Esophagus squamous epithelium (tissue), 5 donors: ENCODE results near the gene DNAJB8. TPM values are rescaled to one million over a fixed set of nuclear protein-coding genes. Genes with fewer than 3 reads are reported as not detected.

ENCODE experiments used
- DNase-seq: peaks from one replicate; lab custom pipeline; 2025; lab: John Stamatoyannopoulos, UW
- H3K27ac ChIP-seq, 4 donors: fragments of 200-600 bp; sonication (generic); one replicate each; pipeline ENCODE4 v1.5.1; 2016 to 2019; ENCODE audit warnings: mild to moderate bottlenecking in 1 of 4
- H3K27me3 ChIP-seq, 4 donors: fragments of 200-600 bp; sonication (generic); 1 replicate in 3 of 4; 2 replicates in 1 of 4; pipeline versions ENCODE4 v1.5.1 to v1.6.0; 2017 to 2021; ENCODE audit warnings: antibody characterized with exemption in 1 of 4
- H3K36me3 ChIP-seq, 3 donors: fragments of 200-600 bp; sonication (generic); one replicate each; pipeline ENCODE4 v1.5.1; 2016 to 2019
- H3K4me1 ChIP-seq, 3 donors: fragments of 200-600 bp; sonication (generic); one replicate each; pipeline ENCODE4 v1.5.1; 2017 to 2019
- H3K4me3 ChIP-seq, 4 donors: fragments of 200-600 bp; sonication (generic); 1 replicate in 3 of 4; 2 replicates in 1 of 4; pipeline ENCODE4 v1.5.1; 2016 to 2019; ENCODE audit warnings: mild to moderate bottlenecking in 2 of 4, moderate library complexity in 1 of 4
- H3K9me3 ChIP-seq, 3 donors: fragments of 200-600 bp; sonication (generic); one replicate each; pipeline ENCODE4 v1.5.1; 2016 to 2019
- POLR2A ChIP-seq, 4 donors: fragments of 450-650 bp; IDR thresholded peaks; one replicate each; pipeline ENCODE4 v1.6.1; 2017; ENCODE audit warnings: antibody characterized with exemption in 4 of 4, mild to moderate bottlenecking in 4 of 4, moderate library complexity in 3 of 4
- WGBS, 2 donors: methylation state at CpG; one replicate each; pipeline ENCODE4 v1.1.5; 2018; 5-methylcytosine and 5-hydroxymethylcytosine counted together
- intact Hi-C: fragments of 100-400 bp; cut with DNase I; formaldehyde crosslinking; loops from one replicate; pipeline ENCODE4 v1.15.0; 2022
- total RNA-seq, 4 donors: library from RNA; depleted of rRNA; stranded (reverse); fragments of >200 nt; gene quantifications; one replicate each; pipeline ENCODE4 v1.1.0, GENCODE V29; 2016
- TF ChIP-seq, protein P1 (sequence below), 6 experiments: fragments of 450-650 bp in 4 of 6; fragments of 200-600 bp in 2 of 6; sonication (generic) in 2 of 6; IDR thresholded peaks; one replicate each; pipeline ENCODE4 v1.5.1; 2016 to 2019; ENCODE audit warnings: antibody characterized with exemption in 6 of 6, mild to moderate bottlenecking in 4 of 6, moderate library complexity in 4 of 6
- donor health status: DM: yes; HTN: yes; CAD: no.

The DNAJB8 gene
- total RNA-seq, 4 donors from 2014 or later, result not detected

DNA sequence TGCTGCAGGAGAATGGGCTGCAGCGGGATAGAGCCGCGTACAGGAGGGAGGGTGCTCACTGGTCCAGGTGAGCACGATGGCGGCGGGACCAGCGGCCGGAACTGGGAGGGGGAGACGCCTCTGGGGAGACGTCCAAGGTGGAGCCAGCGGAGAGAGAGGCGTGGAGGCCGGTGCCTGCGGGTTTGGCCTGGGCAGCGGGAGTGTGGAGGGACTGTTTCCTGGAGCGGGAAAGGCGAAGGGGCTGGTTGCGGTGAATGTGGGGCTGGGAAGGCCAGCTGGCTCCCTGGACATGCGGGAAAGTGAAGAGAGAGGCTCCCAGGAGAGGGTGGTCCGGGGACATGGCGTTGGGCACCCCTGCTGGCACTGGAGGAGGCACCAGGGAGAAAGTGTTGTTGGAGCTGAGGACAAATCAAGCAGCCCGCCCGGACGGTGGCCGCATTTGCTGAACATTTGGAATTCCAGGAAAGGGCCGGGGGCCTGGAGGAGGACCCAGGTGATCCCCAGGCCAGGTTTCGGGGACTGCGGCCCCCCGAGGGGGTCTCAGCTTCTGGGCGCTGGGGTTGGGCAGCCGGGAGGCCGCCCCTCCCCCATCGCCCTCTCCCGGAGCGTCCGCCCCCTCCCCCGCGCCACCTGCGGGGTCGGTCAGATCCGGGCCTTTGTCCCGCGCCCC is 34.3 kb downstream of the DNAJB8 start:
- Histone ChIP-seq H3K4me3 (peak overlapping the region in 3 of 4 donors; percentile 2 to 58 (median 40)), H3K27ac (no peak overlapping the region), H3K27me3 (peaks cover 7 to 96% (median 10%) of the 10 kb centered on the region in 4 donors), H3K4me1 (peaks cover 4 to 14% (median 11%) of the 10 kb centered on the region in 3 donors), H3K36me3 (no peaks in the 10 kb centered on the region), H3K9me3 (no peaks in the 10 kb centered on the region)
- TF ChIP-seq, protein P1, sequence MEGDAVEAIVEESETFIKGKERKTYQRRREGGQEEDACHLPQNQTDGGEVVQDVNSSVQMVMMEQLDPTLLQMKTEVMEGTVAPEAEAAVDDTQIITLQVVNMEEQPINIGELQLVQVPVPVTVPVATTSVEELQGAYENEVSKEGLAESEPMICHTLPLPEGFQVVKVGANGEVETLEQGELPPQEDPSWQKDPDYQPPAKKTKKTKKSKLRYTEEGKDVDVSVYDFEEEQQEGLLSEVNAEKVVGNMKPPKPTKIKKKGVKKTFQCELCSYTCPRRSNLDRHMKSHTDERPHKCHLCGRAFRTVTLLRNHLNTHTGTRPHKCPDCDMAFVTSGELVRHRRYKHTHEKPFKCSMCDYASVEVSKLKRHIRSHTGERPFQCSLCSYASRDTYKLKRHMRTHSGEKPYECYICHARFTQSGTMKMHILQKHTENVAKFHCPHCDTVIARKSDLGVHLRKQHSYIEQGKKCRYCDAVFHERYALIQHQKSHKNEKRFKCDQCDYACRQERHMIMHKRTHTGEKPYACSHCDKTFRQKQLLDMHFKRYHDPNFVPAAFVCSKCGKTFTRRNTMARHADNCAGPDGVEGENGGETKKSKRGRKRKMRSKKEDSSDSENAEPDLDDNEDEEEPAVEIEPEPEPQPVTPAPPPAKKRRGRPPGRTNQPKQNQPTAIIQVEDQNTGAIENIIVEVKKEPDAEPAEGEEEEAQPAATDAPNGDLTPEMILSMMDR (IDR thresholded peaks at IDR 0.05), result no peak
- no peak for TF ChIP-seq POLR2A (IDR thresholded peaks at IDR 0.05)
- DNase-seq, result no peak
- intact Hi-C loops, result loop anchor here (10.0 kb wide), 1 partner anchor 152 kb away; no protein-coding TSS in a partner anchor
- 1 to 14% methylated on average over 22 to 24 of the region's 43 CpGs for WGBS, 2 donors

DNA sequence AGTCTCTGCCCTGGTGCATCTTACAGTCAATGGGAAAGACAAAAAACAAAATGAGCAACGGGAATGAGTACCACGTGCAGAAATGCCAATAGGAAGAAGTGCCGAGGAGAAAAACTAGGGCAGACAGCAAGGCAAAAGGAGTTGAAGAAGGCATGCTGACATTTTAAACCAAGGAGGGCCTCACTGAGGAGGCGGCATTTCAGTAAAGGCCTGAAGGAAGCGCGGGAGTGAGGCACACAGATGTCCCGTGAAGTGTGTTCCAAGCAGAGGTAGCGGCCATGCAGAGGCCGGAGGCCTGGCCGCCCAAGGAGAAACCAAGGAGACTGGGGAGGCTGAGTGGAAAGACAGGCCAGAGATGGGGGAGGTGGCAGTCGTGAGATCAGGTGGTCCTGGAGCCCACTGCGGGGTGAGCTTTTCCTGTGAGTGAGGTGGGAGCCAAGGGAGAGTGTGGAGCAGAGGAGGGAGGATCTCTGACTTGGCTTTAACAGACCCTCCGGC is 34.8 kb downstream of the DNAJB8 start:
- Histone ChIP-seq H3K9me3 (no peaks in the 10 kb centered on the region), H3K27ac (no peak overlapping the region), H3K4me1 (peaks cover 4 to 14% (median 11%) of the 10 kb centered on the region in 3 donors), H3K4me3 (no peak overlapping the region), H3K36me3 (no peaks in the 10 kb centered on the region), H3K27me3 (peaks cover 7 to 98% (median 10%) of the 10 kb centered on the region in 4 donors)
- WGBS, 2 donors, result 64 to 73% methylated on average over 13 of the region's 13 CpGs
- intact Hi-C loops, result loop anchor here (10.0 kb wide), 1 partner anchor 153 kb away; no protein-coding TSS in a partner anchor
- TF ChIP-seq, protein P1 (IDR thresholded peaks at IDR 0.05), result no peak
- no peak for TF ChIP-seq POLR2A (IDR thresholded peaks at IDR 0.05)
- no peak for DNase-seq

DNA sequence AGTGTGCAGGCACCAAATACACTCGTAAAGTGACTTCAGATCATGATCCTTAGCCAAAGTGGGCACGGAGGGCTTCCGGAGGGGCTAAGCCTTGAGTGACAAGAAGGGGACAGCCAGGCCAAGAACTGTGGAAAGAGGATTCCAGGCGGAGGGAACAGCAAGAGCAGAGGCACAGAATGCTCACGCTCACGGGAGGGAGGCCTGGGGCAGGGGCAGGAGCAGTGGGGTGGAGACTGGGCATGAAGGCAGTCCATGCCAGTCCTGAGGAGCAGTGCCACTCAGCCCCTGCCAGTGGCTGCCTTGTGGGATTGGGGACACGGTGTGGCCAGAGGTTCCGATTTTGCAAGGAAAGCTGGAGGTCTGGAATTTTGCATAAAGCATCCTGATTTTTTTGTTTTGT is 36.0 kb downstream of the DNAJB8 start:
- Histone ChIP-seq H3K27me3 (peaks cover 7 to 99% (median 10%) of the 10 kb centered on the region in 4 donors), H3K4me1 (peaks cover 8 to 24% (median 18%) of the 10 kb centered on the region in 3 donors), H3K4me3 (no peak overlapping the region), H3K9me3 (no peaks in the 10 kb centered on the region), H3K27ac (no peak overlapping the region), H3K36me3 (no peaks in the 10 kb centered on the region)
- intact Hi-C loops, result loop anchor here (10.0 kb wide), 1 partner anchor 154 kb away; no protein-coding TSS in a partner anchor
- DNase-seq, result no peak
- TF ChIP-seq POLR2A (IDR thresholded peaks at IDR 0.05), result no peak
- TF ChIP-seq, protein P1 (IDR thresholded peaks at IDR 0.05), result no peak
- 59 to 74% methylated on average over 5 to 8 of the region's 8 CpGs for WGBS, 2 donors

DNA sequence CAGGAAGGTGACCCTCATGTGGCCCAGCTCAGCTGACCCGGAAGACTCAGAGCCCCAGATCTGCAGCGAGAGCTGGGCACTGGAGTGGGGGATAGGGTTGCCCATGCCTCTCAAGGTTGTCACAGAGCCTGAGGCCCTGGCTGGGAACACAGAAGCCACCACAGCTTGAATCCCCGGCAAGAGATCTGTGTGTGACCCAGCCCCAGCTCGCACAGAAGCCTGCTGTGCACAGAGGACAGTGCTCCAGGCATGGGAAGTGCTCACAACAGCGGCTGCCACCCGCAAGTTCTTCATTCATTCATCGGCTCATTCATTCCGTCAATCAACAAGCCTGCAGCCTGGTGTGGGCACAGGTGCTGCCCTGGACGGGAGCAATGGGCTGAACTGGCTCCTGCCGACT is 36.4 kb downstream of the DNAJB8 start:
- H3K27ac ChIP-seq, result no peak overlapping the region
- no peak for TF ChIP-seq POLR2A (IDR thresholded peaks at IDR 0.05)
- TF ChIP-seq, protein P1 (IDR thresholded peaks at IDR 0.05), result no peak
- no peak for DNase-seq
- H3K4me1 ChIP-seq, result peaks cover 8 to 24% (median 18%) of the 10 kb centered on the region in 3 donors
- intact Hi-C loops, result loop anchor here (10.0 kb wide), 1 partner anchor 154 kb away; no protein-coding TSS in a partner anchor
- no peak overlapping the region for H3K4me3 ChIP-seq
- no peaks in the 10 kb centered on the region for H3K9me3 ChIP-seq
- 45 to 73% methylated on average over 5 to 8 of the region's 10 CpGs for WGBS, 2 donors
- H3K27me3 ChIP-seq, result peaks cover 7 to 100% (median 10%) of the 10 kb centered on the region in 4 donors
- H3K36me3 ChIP-seq, result no peaks in the 10 kb centered on the region

DNA sequence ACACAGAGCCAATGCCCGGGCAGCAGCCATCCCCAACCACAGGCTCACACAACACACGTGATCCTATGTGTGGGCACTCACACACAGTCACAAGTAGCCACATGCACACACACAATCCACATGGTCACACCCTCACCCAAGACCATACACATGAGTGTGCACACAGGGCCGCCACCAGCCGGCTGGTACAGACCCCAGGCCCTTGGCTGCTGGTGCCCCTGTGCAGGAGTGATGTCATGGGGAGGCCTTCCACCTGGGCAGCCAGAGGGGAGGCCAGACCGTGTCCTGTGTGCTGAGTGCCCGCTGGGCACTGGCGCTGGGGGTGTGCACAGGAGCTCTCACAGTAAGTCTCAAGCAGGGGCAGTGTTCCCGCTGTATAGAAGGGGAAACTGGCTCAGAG is 36.9 kb downstream of the DNAJB8 start:
- Histone ChIP-seq H3K36me3 (no peaks in the 10 kb centered on the region), H3K9me3 (no peaks in the 10 kb centered on the region), H3K27ac (no peak overlapping the region), H3K27me3 (peaks cover 7 to 95% (median 10%) of the 10 kb centered on the region in 4 donors), H3K4me1 (peaks cover 8 to 24% (median 18%) of the 10 kb centered on the region in 3 donors), H3K4me3 (no peak overlapping the region)
- TF ChIP-seq POLR2A (IDR thresholded peaks at IDR 0.05), result no peak
- TF ChIP-seq, protein P1 (IDR thresholded peaks at IDR 0.05), result no peak
- 90% methylated on average over 6 of the region's 8 CpGs; no CpG with 5 or more reads in 1 of the 2 donors for WGBS, 2 donors
- DNase-seq, result no peak
- intact Hi-C loops, result loop anchor here (5.0 to 10.0 kb wide), 3 partner anchors 68 to 175 kb away; no protein-coding TSS in a partner anchor
